ENCODE results near the gene ARTN.

The ARTN gene, protein sequence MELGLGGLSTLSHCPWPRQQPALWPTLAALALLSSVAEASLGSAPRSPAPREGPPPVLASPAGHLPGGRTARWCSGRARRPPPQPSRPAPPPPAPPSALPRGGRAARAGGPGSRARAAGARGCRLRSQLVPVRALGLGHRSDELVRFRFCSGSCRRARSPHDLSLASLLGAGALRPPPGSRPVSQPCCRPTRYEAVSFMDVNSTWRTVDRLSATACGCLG

DNA sequence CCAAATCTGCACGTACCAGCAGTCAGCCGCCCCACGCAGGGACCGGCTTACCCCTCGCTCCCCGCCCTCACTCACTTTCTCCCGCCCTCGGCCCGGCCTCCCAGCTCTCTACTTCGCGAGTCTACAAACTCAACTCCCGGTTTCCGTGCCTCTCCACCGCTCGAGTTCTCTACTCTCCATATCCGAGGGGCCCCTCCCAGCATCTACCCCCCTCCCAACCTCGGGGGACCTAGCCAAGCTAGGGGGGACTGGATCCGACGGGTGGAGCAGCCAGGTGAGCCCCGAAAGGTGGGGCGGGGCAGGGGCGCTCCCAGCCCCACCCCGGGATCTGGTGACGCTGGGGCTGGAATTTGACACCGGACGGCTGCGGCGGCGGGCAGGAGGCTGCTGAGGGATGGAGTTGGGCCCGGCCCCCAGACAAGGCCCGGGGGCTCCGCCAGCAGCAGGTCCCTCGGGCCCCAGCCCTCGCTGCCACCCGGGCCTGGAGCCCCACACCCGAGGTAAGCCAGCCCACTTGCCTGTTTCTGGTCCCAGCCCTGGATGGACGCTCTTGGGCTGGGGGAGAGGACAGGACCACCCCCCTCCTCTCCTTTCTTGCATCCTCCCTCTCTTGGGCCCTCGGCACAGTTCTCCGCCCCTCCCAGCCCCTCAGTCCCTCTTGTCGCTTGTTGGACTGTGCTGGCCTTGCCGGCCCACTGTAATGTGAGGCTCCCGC is at the start of gene ARTN:
TSS of gene ARTN (plus strand) at position 416 of the 715 bp plus-strand sequence. CDS start 1,856 bp downstream, outside the sequence.
- DNase-seq, result no peak

DNA sequence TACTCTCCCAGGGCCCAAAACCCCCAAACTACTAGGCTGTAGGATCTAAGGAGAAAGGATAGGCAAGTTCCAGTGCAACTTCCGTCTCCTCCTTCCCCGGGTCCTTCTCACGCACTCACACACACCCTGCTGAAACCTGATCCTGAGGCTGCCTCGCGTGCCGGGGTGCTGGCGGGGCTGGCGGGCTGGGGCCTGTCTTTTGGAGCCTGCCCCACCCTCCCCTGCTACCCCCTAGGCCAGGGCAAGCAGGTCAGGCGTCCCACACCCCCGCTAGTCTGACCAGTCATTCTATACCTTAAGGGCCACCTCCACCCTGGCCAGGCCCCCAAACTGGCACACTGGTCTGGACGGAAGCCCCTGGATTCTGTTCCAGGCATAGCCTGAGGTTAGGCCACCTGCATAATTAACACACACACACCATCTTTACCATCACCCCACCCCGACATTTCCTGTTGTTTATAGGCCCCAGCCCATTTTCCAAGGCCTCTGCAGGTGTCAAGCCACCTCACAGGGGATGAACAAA is 48.3 kb upstream of the ARTN start:
- DNase-seq, result no peak

DNA sequence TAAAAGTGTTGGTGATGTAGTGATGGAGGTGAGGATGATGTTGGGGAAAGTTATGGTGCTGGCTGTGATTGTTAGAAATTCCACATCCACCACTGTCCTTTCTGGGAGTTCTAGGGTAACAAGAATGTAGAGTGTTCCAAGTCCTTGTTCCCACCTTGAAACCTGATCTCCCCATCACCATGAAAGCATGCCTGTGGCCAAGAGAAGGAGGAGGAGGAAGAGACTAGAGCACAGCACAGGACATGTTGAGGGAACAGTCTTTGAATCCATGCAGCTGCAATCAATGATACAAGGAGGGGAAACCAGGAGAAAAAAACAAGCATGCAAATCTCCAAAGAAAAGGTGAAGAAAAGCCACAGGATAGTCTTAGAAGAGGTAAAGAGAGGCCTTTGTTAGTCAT is 45.9 kb upstream of the ARTN start:
- no peak for DNase-seq

DNA sequence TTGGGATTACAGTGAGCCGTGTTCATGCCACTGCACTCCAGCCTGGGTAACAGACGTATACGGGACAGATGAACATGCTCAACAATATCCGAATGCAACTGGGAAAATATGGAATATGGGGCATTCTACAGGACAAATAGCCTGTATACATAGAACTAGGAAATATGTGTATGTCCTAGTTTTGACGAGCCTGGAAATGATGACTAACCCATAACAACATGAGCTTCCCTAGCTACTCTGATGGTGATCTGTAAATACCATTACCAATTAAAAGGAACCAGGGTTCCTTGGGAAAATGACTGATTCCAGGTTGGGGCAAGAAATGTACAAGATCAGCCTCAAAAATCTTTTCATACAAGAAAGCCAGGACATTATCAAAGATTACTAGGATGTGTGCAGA is 42.8 kb upstream of the ARTN start:
- DNase-seq, result no peak

DNA sequence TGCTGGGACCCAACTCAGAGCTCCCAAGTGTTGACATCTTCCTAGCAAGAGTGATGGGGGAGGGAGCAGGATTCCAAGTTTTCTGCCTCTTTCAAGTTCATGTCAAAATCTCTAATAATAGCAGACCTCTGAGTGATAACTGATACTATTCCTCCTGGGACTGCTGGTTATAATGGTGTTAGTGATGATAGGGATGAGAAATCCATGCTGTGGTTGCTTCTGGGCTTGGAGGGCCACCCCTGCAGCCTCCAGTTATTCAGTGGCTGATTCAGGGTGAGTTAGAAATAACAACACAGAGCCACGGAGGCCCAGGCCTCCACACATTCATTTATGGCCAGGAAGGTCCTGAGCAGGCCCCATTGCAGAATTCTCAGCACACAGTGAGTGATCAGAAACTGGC is 40.6 kb upstream of the ARTN start:
- no peak for DNase-seq

DNA sequence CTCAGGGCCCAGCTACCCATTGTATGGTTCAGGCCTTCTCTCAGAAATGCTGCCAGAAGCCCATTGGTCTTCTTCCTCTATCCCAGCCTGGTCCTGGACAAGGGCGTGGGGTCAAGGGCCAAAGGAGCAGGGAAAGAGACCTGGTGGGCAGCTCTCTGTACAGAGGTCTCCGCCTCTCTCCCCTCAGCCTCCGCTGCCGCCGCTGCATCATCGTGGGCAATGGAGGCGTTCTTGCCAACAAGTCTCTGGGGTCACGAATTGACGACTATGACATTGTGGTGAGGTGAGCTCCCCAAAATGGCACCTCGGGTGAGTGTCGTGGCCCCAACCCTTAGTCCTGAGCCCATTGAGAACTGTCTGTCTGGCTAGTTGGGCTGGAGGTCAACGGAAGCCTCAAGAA is 34.6 kb upstream of the ARTN start:
- no peak for DNase-seq

DNA sequence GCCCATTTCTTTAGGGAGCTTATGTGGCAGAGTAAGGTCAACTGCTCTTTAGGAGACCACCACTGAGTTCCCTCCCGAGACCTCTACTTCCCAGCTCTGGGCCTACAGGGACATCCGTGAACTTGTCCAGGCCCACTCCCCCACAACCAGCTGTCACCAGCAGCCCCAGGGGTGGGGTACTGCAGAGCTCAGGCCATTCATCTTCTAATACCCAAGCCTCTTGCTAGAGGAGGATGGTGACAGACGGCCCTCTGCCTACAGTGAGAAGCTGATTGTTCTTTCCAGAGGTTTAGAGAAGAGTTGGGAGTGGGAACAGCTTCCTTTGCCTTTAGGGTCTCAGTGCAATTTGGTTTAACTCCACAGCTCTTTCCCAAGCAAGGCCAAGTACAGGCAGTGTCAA is 33.2 kb upstream of the ARTN start:
- no peak for DNase-seq

DNA sequence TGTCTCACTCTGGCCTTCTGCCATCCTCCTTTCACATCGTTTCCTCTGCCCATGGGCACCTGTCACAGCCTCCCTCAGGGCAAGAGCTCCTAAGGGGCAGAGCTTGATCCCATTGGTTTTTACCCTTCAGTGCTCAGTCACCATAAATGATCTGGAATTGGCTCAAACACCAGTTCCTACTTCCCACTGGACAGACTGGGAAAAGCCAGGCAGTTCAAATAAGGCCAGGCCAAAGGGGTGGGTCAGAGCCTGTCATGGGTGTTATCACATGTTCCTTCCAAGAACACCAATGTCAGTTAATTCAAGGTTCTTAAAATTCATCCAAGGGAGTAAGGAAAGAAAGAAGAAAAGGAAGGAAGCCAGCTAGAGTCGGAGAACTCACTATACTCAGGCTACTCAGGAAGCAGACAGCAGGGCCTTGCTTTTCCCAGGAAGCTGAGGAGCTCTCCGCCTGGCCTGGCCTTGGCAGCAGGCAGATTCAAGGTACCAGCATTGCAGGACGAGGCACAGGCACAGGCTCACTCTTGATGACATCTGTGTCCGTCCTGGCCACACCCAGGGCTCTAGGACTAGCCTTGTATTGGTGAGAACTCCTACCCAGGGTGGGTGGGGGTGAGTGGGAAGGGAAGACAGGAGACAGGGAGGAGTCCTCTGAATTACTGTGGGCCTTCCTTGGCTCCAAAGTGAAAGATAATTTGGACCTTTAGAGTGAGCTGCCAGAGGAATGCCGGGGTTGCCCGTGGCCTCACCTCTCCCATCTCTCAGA is 32.2 kb upstream of the ARTN start:
- no peak for DNase-seq

DNA sequence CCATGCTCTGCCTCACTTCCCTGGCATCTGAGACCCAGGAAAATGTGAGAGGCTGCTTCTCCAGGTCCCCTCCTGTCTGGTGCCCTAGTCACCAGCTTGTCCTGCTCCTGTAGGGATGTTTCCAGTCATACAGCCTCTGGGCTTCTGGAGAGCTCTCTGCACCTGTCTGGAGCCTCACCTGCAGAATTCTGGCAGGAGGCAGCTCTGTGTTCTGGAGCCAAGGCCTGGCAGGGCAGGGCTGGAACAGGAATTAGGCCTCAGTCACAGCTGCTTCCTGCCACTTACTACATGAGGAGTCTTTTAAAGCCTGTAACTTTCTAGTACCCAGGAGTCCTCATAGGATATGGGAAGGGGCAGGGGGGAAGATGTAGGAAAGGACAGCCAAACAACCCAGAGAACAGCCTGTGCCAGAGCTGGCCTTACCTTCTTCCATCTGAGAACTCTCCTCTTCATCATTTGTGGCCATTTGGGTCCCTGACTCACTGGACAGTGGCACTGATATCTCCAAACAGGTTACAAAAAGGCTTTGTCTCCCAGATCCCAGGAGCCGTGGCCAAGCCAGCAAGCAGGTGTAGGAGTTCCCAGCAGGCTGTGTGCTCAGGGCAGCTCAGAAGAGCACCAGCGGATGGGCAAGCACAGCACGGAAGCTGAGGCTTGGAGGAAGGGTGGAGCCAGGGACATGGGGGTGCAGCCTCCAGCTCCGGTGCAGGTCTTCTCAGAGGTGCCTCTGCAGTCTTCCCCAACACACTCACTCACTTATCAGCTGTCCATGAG is 31.4 kb upstream of the ARTN start:
- DNase-seq, result no peak

DNA sequence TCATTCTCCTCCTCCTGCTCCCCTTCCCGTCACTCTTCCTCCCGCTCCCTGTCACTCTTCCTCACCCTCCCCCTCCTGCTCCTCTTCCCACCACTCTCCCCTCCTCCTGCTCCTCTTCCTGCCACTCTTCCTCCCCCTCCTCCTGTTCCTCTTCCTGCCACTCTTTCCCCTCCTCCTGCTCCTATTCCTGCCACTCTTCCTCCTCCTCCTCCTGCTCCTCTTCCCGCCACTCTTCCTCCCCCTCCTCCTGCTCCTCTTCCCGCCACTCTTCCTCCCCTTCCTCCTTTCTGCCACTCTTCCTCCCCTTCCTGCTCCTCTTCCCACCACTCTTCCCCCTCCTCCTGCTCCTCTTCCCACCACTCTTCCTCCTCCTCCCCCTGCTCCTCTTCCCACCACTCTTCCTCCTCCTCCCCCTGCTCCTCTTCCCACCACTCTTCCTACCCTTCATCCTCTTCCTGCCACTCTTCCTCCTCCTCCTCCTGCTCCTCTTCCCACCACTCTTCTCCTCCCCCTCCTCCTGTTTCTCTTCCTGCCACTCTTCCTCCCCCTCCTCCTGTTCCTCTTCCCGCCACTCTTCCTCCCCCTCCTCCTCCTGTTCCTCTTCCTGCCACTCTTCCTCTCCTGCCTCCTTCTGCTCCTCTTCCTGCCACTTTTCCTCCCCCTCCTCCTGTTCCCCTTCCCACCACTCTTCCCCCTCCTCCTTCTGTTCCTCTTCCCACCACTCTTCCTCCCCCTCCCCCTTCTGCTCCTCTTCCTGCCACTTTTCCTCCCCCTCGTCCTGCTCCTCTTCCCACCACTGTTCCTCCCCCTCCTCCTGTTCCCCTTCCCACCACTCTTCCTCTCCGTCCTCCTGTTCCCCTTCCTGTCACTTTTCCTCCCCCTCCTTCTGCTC is 28.7 kb upstream of the ARTN start:
- DNase-seq, result no peak

DNA sequence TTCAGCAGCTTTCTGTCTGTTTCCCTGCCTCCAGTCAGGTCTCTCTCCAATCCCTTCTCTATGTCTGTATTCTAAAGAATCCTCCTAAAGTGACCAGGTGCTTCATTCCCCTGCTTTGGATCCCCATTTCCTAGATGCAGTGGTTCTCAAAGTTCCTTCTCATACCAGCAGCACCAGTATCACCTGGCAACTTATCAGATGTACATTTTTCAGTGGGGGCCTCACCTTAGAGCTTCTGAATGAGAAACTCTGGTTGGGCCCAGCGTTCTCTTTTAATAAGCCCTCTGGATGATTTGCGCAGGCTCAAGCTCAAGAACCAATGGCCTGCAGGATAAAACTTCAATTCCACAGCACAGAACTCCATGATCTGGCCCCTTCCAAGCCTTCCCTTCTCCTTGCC is 25.4 kb upstream of the ARTN start:
- DNase-seq, result no peak

DNA sequence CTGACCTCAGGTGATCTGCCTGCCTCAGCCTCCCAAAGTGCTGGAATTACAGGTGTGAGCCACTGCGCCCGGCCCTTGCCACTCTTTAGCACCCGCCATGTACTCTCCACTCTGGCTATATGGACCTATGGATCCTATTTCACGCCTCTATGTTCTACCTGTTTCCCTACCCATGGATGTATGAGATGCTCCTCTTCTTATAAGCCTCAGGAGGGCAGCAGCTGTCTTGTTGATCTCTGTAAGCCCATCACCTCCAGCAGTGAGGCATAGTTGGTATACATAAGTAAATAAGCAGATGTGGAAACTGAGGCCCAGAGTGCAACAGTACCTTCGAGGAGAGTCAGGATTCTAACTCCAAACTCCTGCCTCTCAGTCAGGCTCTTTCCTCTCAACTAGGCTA is 24.7 kb upstream of the ARTN start:
- no peak for DNase-seq

DNA sequence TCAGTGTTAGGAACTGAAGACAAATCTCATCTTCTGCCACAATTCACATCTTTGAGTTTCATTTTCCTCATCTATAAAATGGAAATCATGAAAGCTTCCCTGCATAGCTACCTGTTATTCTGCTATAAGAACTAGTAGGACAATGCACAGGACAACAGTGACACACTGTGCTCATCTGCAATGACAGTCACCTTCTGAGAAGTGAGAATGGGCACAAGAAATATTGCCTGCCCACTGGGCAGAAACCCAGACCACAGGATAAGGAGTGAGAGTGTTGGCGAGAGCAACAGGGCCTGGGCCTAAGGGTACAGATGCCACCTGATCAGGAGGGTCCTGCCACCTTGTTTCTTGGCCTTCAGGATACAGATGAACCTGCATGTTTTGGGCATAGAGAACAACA is 23.3 kb upstream of the ARTN start:
- no peak for DNase-seq

DNA sequence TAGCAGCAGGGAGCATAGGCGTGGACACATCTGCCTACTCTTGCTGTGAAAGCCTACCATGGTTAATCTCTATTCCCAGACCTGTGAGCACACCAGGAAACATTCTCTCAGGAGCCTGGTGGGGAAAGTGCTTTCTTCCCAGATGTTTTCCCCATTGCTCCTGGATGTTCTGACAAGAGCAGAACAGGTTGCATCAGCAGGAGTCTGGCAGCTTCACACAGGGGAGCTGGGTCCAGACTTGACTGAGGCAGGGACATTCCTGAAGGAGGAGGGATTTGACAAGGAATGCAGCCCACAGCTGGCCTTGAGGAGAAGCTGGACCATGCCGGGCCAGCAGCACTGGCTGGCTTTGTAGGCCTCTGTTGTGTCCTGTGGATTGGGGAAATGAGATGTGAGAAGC is 21.0 kb upstream of the ARTN start:
- no peak for DNase-seq

DNA sequence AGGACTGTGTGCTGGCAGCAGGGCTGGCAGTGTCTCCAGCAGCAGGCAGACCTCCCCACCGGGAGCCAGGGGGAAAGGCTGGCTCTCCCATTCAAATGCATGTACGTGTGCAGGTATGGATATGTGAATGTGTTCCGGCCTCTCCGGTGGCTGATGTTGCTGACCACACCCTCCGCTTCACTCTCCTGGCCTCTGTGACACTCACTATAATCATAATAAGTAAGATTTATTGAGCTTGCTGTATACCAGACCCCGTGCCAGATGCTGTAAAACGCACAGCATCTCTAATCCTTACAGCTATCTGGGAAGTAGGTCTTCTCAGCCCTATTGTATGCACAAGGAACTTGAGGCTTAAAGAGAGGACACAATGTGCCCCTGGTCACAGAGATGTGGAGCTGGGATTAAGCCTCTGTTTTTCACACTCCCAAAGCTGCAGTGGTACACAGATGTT is 20.5 kb upstream of the ARTN start:
- no peak for DNase-seq

DNA sequence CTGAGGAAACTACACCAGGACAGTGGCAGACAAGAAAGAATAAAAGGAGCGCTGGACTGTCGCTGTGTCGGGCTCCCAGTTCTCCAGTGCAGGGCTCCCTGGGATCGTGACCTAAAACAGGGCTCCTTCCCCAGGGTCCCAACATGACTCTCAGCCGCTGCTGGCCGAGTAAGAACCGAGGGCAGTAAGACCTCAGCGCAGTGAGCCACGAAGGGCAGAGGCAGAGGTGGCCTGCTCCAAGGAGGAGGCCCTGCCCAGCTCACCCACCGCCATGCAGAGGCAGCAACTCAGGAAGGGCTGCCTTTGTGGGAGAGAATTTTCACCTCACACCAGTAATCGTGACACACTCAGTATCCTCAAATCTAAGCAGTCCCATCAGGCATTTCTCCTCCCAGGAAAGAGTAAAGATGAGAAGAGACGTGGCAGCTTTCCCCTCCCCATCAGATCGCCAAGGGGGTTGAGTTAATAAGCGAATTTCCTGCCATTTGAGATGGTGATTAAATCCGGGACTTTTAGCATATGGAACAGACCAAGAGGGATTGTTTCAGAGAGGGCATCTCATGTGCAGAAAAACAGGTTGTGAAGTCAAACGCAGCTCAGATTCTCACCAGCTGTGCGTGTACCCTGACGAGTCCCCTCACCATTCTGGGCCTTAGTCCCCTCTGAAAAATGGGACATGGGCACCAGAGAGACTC is 19.8 kb upstream of the ARTN start:
- no peak for DNase-seq

DNA sequence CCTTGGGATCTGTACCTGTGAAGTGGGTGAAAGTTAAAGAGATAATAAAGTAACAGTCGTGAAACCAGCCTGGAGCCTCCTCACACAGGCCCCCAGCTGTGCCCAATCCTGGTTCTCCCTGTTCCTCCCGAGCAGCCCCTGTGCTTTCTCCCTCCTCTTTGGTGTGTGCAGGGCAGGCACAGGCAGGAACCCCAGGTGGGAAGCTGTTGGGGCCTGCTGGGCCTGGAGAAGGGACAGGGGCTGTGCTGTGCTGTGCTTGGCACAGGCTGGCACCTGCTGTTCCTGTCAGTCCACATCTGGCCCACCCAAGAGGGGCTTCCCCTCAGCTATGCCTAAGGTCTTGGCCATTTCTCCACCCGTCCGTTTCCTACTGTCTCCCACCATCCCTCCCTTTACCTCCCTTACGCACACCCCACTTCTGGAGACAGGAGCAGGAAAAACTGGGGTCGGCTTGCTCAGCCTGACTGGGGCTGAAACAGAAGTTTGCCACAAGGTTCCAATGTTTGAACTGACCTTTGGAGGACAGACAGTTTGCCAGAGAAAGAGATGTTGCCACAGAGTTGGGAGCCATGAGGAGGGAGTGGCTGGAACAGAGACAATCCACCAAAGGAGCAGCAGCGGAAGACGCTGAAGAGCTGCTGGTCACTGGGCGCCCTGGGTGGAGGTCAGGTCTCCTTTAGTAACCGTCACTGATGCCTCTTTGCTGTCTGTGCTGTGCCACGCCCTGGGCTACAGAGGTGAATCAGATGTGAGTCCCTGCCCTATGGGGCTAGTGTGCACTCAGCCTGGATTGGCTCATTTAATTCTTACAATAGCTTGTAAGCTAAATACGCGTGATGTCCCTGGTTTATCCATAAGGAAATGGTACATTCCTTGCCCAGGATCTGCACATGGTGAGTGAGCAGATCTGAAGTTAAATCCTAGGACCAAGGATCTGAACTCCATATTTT is 18.8 kb upstream of the ARTN start:
- no peak for DNase-seq

DNA sequence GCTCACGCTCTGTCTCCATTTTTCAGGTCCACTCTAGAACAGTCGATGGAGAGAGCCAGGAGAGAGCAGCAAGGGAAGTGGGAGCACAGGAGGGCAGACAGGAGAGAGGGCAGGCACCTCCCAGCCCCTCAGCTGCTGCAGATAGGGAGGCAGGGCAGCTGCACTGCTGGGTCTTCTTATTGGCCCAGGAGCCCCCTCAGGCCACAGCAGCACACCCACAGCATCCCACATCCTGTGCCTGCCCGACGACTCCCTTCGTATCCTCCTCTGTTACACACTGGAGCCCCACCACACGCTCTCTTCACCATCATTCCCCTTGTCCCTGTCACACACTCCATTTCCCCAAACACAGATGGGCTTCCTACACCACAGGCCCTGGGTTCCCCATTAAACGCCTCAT is 13.7 kb upstream of the ARTN start:
- DNase-seq, result no peak

DNA sequence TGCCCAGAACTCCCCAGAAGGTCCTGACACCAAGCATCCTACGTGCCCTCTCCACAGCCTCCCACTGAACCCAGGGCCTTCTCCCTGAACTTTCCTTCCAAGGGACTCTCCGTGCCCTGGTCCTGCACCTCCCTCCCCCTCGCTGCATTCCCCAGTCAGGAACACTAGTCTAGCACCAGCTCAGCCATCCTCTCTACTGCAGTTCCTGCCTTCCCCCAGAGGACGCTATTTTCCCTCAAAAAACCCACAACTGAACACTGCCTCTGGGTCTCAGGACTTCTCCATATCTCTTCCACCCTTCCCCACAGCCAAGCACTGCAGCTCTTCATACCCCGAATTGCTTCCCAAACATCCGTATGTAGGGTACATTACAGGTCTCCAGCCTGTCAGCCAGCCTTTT is 12.6 kb upstream of the ARTN start:
- no peak for DNase-seq

DNA sequence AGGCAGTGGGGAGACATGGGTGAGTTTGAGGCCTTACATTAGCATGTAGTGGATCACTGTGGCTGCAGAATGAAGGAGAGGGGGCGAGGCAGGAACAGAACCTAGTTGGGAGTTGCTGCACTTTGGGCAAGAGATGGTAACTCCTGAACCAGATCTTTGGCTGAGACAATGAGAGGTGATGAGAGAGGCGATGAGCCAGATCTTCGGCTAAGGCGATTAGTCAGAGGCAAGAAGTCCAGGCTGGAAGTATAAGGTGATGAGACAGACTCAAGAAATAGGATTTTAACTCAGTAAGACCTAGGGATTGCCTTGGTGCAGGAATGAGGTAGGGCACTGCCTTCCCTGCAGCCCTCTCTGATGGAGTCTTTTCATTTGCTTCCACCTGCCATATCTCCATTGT is 9.1 kb upstream of the ARTN start:
- no peak for DNase-seq
